ENCODE results near the gene TAOK2.
"Not testable (repeated sequence)": the region's sequence is repeated elsewhere in the genome, so short reads cannot be mapped to it uniquely, and the experiment has no call there.

Gene TAOK2

DNA sequence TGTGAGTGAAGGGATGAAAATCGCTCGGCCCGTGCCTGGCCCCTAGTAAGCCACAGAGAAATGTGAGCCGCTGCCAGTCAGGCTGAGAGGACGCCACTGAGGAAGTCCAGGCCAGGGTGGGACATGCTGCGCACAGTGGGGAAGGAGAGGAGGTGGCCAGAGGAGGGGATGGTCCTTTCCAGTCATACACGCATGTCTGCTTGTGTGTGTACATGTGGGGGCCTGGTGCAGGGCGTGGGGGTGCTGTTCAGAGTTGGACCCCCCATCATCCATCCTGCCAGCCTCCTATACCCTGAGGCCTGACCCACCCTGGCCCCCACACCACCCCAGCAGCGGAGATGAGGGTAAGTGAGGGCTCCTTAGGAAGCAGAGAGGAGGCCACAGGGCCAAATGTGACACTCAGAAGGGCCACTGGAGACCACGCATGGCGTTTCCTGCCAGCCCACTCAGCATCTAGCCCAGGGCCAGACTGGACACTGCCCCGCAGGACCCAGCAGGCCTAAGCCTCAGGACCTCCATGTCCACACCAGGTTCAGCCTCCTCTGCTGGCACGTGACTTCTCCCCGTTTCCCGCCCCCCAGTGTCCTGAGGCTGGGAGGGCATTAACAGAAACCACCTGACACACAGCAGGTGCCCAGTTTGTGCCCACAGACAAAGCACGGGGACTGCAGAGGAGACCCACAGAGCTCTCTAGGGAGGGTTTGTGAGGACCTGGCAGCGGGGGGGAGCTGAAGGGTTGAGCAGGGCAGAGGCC lies 30.2 kb downstream of the TAOK2 start:
- no peak for DNase-seq (ENCODE audit: low read depth in 2 of 2)

DNA sequence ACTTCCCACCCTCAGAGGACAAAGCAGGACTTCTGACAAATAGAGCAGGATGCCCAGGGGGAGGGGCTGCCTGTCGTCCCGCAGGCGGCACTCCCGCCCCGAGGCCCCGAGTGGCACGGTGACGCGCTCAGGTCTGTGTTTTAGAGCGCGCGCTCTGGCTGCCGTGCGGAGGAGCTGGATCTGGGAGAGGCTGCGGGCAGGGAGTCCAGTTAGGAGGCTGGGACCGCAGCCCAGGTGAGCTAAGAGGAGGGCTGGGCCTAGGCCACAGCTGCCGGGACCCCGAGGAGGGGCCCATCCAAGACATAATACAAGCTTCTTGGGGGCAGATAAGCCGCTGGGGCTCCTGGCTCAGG lies 30.7 kb downstream of the TAOK2 start:
- DNase-seq (ENCODE audit: low read depth in 2 of 2), result no peak

DNA sequence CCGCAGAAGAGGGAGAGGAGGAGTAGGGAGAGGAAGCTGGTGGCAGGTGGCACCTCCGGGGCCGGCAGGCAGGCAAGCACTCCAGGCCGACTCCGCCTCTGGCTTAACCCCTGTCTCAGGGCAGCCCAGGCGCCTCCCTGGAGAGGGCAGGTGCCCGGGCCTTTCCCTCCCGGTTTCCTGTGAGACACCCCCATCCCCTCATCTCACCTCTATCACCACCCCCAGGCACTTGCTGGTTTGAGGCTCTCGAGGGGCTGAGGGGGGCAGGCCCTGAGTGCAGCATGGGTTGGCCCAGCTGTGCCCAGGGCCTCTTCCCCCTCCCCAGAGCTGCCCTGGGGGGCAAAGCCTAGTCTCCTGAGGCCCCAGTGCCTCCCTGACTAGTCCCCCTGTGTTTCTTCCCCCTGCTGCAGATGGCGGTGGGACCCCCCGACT lies 31.2 kb downstream of the TAOK2 start:
- no peak for DNase-seq (ENCODE audit: low read depth in 2 of 2)

DNA sequence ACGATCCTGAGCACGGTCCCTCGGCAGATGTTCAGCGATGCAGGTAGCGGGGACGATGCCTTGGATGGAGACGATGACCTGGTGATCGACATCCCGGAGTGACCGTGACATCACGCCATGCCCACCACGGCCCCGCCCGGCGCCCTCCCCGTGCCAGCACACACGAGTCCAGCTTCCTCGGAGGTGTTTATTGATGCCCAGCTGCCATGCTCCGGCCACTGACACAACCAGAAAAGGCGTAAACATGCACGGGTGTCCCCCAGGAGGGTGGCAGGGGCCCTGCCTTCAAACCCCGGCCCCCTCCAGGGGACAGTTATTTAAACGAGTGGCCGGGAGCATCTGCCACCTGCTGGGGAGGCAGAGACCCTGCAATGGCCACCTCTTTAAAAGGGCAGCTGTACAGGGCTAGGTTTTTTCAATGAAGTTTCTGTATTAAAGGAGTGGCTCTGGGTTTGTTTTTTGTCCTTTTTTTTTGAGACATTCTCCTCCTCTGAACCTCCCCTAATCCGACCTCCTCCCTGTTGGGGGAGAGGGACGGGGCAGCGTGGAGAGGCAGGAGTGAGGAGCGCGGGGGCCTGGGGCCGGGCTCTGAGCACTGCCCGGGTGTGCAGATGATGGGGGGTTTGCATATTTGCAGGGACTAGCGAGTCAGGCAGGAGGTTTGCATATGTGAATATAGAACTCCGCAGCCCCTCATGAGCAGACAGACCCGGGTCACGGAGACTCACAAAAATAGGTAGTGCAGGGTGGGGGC lies 31.9 kb downstream of the TAOK2 start:
- DNase-seq (ENCODE audit: low read depth in 2 of 2), result no peak

DNA sequence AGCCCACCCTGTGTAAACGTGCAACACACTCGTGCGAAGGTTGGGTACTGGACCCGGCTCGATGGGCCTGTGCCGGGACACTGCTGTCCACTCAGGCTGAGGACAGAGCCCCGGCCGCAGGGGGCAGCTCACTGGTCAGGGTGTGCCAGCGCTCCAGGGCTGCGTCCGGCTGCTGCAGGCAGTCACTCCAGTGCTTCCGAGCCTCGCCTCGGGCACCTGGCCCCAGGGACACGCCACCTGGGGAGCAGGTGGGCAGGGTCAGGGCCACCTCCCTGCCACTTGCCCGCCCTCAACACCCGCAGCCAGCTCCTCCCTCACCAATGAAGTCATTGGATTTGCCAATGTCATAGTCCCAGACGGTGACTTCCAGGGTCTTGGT lies 32.4 kb downstream of the TAOK2 start:
- no peak for DNase-seq (ENCODE audit: low read depth in 2 of 2)

DNA sequence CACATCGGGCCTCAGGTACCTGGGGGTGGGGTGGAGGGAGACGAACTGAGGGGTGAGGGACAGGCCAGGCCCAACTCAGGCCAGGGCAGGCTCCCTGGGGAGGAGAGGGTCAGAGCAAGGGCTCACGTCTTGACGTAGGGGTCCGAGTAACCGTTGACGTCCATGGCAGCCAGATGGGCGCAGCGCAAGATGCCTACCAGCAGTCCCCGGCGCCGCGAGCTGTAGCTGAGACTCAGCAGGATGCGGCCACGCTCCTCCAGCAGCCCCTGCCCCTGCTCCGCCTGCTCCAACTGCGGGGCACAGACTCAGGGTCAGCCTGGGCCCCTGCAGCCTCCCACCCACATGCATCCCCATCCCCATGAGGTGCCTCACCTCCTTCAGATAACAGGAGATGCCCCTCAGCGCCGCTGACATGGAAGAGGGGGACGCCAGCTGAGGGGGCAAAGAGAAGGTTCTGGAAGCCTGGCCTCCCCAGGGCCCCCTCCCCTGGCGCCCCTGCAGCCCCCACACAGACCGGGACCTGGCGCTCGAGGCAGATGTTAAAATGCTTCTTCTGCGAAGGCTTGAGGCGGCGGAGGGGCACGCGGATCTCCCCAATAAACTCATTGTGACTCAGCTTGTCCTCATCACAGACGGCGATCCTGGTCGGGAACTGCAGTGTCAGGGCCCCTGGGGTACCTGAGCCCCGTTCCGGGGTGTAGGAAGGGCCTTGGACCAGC lies 33.1 kb downstream of the TAOK2 start:
- no peak for DNase-seq (ENCODE audit: low read depth in 2 of 2)

DNA sequence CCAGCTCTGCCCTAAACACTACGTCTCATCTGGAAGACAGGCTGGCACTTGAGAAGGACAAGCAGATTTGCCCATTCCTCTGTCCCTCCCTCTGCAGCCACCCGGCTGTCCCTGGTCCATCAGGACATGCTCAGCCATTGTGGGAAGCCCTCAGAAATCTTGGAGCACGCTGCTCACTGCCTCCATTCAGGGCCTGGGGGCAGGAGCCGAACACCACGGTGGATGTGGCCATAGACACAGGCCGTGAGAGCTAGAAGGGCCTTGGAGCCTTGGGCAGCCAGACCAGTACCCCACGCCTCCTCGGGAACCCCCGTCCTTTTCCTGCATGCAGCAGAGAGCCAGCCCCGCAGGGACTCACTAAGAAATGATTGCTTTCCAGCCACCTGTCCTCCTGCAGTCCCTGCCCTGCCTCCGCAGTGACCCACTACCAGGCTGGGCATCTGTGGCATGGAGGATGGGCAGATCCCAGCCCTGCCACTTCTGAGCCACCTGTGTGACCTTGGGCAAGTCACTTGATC lies 33.8 kb downstream of the TAOK2 start:
- no peak for DNase-seq (ENCODE audit: low read depth in 2 of 2)

DNA sequence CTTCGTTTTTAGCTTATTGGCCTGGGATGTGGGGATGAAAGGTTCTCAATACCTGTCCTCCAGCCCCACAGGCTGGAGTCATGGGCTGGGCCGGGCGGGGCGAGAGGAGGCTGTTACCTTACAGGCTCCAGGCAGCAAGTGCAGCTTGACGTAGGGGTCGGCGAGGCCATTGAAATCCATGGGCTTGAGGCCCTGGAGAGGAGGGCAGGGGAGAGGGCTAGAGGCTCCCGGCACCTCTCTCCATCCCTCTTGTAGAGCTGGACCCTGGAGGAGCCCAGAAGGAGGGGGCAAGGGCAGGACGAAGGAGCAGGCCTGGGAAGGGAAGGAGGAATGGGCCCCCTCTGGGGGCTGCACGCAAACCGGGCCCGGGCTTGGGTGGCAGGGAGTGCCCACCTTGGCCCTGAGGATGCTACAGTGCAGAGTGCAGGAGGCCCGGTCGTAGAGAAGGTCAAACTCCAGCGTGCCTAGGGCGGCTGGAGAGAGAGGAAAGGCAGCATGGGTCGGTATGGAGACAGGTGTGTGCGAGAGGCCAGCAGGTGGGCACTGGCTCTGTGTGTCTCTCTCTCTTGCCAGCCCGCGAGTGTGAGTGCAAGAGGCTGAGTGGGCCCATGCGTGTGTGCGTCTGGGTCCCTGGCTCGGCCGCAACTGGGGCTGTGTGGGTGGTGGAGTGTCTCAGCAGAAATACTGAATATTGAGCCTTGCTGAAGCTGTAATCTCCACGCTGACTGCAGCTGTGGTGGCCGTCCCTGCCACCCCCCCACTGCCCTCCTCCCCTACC lies 35.6 kb downstream of the TAOK2 start:
- no peak for DNase-seq (ENCODE audit: low read depth in 2 of 2)

DNA sequence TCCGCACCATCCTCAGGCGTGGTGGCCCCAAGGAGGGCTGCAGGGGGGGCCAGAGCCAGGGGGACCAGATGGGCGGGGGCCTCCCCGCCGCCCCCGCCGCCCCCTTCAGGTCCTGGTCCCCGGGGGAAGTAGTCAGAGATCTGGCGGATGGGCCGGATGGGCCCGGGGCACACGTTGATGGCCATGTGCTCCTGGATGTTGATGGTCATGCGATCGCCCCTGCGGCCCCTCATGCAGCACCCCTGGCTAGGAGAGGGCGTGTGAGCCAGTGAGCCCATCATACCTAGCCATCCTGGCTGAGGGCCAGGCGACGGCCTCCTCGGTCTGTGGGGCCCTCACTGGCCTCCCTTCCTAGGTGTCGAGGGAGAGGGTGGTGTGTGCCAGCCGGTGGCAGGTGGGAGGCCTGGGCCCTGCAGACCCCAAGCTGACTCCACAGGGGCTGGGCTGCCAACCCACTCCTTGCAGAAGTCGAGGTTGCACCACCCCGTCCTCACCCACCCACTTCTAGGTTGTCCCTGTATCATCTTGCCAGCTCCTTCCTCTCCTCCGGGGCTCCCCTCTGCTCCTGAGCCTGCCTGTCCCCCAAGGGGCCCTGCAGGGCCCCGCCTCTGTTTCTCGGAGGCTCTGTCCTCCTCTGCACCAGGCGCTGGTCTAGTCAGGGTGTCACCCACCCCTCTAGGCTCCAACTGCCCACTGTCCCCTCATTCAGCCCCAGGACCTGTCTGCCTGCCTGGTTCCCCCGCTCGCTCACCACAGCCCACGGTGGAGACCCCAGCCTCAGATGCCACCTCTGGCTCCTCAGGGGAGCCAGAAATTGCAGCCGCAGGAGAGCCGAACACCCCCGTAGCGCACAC lies 36.5 kb downstream of the TAOK2 start:
- no peak for DNase-seq (ENCODE audit: low read depth in 2 of 2)

DNA sequence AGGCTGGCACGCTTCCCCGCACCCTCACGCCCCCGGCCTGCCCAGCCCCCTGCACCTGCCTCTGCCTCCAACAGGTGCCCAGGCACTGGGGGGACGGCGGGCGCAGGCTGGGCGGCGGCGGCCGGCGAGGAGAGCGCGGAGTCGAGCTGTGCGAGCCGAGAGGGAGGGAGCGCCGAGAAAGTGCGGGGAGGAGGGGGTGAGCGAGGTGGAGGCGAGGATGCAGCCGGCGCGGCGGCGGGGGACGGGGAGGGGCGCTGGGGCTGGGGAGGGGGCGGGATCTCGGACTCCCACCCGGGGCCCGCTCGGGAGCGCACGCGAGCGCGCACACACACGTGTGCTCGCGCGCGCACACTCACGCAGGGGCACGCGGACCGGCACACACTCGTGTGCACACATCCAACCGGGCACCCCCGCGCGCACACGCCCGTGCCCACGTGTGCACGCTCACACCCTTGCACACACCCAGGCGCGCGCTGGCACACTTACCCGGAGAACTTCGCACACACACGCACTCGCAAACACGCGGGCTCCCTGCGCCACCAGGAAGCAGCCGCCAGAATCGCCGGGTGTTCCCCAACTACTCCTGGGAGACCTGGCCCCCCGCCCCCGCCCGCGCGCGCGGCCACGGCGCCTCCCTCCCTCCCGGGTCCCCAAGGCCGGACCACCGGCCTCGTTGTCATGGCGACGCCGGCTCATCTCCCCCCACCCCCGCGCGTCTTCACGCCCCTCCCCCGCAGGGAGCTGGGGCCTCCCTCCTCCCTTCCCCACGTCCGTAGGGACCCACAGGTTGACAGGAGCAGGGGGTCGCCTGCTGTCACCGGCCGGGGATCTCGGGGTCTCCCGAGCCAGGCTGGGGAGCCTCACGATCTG lies 37.4 kb downstream of the TAOK2 start, which contains the start of gene DOC2A:
Gene DOC2A (minus strand): TSS at position 184 of the 870 bp plus-strand sequence. CDS start 805 bp downstream, outside the sequence.
- DNase-seq (ENCODE audit: low read depth in 2 of 2), result no peak

DNA sequence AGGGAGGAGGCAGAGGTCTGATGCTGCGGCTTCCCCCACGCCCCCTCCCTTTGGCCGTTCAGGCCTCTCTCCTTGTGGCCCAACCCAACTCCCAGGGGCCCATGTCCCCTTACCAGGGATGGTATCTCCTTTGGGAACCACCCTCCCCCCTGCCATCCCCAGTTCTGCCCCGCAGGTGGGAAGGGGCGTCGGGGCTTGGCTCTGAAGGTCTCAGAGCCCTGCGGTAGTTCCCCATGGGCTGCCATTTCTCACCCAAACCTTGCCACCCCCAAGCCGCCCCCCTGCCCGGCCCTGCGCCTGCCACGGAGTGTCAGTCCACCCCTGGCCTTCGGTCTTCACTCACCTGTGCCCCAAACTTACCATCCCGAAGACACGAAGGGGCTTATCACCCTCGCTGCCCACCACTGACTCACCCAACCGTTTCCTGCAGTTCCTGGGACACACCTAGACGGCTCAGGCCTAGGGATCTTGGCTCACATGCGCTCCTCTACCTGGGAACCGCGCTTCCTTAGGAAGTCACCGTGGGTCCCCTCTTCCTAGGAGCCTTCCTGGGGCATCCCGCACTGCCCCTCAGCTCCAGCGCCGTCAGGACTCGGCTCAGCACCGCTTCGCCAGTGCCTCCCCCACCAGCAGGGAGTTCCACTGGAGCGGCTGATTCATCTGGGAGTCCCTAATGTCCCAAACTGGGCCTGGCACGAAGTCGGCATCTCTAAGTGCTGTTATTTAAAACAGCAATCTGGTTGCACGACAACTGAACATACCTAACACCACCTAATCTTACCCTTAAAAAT lies 38.2 kb downstream of the TAOK2 start:
- DNase-seq (ENCODE audit: low read depth in 2 of 2), result no peak

DNA sequence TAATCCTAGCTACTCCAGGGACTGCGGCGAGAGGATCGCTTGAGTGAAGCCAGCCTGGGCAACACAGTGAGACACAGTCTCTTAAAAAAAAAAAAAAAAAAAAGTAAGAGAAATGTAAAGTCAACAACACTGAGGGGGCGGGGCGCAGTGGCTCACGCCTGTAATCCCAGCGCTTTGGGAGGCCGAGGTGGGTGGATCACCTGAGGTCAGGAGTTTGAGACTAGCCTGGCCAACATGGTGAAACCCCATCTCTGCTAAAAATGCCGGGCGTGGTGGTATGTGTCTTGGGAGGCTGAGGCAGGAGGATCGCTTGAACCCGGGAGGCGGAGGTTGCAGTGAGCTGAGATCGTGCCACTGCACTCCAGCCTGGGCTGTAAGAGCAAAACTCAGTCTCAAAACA lies 38.9 kb downstream of the TAOK2 start:
- DNase-seq (ENCODE audit: low read depth in 2 of 2), result not testable (repeated sequence)

DNA sequence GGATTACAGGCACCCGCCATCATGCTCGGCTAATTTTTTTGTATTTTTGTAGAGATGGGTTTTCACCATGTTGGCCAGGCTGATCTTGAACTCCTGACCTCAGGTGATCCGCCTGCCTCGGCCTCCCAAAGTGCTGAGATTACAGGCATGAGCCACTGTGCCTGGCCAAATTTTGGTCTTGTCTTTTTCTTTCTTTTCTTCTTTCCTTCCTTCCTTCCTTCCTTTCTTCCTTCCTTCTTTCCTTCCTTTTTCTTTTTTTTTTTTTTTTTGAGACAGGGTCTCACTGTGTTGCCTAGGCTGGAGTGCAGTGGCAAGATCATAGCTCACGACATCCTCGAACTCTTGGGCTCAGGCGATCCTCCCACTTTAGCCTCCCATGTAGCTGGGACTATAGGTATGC lies 41.8 kb downstream of the TAOK2 start:
- not testable (repeated sequence) for DNase-seq (ENCODE audit: low read depth in 2 of 2)

DNA sequence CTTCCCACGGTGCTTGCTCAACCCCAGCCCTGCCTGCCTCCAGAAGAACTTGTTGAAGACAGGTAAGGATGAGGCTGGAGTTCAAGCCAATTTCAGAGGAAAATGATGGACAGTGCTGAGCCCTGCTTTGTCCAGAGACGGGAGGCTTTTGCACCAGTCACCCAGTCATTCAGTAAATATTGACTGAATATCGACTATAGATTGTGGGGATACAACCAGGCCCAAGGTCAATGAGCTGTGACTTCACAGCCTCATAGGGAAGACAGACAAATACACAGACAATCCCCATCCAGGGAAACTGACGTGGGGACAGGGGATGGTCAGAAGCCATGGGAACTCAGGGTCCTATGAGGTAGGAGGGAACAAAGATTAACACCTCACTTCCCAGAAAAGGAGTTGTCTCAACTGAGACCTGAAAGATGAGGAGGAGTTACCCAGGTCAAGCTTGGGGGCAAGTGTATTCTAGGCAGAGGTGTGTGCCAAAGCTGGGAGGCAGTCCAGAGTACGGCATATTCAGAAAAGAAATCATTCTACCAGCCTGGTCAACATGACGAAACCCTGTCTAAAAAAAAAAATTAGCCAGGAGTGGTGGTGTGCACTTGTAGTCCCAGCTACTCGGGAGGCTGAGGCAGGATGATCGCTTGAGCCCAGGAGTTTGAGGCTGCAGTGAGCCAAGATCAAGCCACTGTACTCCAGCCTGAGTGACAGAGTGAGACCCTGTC lies 43.0 kb downstream of the TAOK2 start:
- DNase-seq (ENCODE audit: low read depth in 2 of 2), result no peak

DNA sequence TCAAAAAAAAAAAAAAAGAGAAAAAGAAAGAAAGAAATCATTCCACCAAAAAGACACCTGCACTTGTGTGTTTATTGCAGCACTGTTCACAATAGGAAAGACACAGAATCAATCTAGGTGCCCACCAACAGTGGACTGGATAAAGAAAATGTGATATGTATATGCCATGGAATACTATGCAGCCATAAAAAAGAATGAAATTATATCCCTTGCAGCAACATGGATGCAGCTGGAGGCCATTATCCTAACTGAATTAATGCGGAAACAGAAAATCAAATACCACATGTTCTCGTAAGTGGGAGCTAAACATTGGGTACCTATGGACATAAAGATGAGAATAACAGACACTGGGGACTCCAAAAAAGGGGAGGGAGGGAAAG lies 43.6 kb downstream of the TAOK2 start:
- no peak for DNase-seq (ENCODE audit: low read depth in 2 of 2)

DNA sequence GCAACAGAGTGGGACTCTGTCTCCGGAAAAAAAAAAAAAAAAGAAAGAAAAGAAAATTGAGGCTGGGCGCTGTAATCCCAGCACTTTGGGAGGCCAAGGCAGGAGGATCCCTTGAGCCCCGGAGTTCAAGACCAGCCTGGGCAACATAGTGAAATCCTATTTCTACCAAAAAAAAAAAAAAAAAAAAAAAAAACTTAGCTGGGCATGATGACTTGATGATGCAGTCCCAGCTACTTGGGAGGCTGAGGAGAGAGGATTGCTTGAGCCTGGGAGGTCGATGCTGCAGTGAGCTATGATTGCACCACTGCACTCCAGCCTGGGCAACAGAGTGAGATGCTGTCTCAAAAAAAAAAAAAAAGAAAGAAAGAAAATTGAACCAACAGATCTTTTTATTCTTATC lies 44.3 kb downstream of the TAOK2 start:
- not testable (repeated sequence) for DNase-seq (ENCODE audit: low read depth in 2 of 2)

DNA sequence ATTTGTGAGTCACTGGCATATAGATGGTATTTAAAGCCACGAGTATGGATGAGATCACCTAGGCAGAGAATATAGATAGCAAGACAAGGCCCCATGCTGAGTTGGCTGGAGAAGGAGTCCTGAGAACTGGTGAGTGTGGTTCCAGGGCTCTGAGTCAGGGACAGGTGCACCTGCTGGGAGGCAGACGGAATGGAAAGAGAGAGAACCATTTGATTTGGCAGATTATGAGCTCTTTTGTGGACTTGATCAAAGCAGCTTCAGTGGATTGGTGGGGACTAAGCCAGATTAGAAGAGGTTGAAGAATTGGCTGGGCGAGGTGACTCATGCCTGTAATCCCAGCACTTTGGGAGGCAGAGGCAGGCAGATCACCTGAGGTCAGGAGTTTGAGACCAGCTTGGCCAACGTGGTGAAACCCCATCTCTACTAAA lies 45.1 kb downstream of the TAOK2 start:
- DNase-seq (ENCODE audit: low read depth in 2 of 2), result no peak

DNA sequence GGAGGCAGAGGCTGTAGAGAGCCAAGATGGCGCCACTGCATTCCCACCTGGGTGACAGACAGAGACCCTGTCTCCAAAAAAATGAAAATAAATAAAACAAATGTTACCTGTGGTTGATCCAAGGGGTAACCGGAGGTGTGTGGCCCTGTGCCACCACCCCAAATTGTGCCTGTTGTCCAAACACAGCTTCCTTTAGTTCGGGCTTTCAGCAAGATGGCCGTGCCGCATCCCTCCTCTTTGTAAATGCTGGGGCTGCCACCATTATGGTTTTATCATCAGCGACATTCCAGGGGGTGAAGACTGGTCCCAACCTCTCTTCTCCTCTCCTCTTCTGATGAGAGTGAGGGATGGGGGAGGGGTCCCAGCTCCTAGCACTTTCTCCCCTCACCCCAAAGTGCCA lies 49.2 kb downstream of the TAOK2 start, which contains the start of gene C16orf92:
Gene C16orf92 (plus strand): TSS at position 312 of the 400 bp plus-strand sequence. CDS start 143 bp downstream, outside the sequence.
- DNase-seq (ENCODE audit: low read depth in 2 of 2), result no peak
